Raji (cell line): ENCODE data around the gene SLIT3.

Experiments
- POLR2A ChIP-seq: IDR thresholded peaks from 2 replicates; pipeline ENCODE4 v1.6.1; 2011; ENCODE audit warnings: low read depth, low read length, control low read depth; ENCODE audit not compliant: insufficient read depth

Gene SLIT3

DNA sequence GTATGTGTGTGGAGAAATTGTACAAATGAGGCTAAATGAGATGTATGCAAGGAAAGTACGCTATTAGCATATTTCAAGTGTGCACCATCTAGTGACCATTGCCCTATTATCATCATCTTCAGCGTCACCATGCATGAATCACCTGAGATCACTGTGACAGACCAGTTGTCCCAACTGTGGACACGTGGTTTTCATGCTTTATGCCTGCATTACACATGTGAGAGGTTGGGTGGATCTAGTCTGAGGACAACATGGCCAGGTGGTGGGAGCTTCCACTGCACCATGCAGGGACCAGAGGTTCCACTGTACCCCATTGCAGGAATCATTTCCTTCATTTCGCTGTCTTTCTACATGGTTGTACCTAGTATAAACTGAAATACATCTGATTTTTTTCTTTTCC, 329.8 kb downstream of the SLIT3 start:
- no peak for TF ChIP-seq POLR2A

DNA sequence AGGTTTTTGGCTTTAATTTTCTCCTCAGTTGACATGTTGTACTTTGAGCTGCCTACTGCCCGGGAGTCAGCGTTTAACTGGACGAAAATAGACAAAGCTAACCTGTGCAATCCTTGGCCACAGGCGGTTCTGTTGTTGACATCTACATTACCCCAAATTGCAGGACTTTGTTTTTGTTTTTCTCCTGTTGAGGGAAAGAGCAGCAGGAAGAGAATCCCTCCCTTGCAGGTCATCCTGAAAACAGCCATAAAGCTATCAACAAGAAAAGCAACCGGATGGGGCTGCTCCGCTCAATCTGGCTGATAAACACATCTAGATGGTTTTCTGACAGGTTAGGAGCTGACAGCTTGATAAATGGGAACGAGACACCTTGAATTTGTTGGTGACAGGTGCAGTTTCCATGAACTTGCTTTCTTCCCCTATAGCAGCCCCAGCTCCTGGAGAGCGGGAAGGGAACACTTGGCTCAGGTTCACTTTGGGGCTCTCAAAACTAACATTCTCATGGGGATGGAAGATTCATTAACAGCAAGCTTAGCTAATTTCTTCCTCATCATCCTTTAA, 331.5 kb downstream of the SLIT3 start:
- no peak for TF ChIP-seq POLR2A

DNA sequence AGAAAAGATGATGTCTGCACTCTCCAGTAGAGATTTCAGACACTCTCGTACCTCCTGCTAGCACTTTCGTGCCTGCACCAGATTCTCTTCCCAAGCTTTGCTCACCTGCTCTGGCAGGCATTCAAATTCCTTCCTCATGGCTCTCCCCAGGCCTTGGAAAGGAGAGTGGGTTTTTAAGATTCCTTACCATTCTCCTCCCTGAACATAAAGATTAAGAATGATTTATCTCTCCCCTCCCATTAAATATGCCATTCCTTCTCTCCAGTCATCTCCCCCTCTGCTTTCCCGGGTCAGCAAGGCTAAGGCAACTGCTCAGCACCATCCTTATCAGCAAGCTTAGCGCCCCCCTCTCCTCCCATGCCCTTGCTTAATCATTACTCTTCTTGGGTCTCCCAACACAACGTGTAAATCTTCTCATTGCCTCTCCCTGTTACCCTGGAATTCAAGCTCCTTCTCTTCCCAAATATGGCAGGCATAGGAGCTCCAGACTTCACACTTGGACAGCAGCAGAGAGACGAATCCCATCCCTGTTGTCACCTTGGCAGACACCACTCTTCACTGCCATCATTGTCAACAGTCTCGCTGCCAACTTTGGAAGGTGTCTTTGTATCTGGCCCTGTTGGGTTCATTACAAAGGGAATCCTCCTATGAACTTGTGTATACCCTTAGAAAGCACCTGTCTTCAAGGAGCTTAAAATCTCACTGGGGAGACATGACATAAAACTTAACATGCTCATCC, 332.9 kb downstream of the SLIT3 start:
- TF ChIP-seq POLR2A = no peak

DNA sequence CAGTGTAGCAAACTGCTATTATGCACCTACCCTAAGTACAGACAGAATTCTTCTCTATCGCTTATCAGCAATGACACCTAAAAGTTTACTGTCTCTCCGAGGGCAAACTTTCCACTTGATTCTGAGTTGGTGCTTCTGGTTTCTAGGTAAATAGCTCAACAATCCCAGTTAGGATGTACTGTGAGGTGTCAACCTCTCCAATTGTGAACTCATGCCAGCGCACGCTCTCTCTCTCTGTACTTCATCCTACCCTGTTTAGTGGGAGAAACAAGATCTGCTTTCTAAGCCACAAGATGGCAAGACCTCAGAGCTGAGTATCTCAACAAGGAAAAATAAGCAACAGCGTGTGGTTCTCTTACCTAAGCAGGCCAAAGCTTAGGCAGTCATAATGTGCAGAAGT, 335.3 kb downstream of the SLIT3 start:
- TF ChIP-seq POLR2A = no peak

DNA sequence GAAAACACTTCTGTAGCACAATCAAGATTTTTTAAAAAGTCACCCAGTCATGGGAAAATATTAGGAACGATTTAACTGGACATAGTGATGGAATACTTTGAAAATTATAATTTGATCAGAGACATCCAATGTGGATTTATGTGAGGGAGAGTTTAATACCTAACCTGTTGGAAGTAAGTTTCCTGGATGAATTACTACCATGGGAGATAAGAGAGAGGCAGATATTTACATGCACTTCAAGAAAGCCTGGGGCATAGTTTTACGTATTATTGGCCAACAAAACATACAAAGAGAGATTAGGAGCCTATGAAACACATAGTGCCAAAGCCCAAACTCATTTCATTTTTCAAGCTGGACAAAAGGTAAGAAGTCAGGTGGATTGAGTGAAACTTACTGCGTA, 336.8 kb downstream of the SLIT3 start:
- TF ChIP-seq POLR2A = no peak

DNA sequence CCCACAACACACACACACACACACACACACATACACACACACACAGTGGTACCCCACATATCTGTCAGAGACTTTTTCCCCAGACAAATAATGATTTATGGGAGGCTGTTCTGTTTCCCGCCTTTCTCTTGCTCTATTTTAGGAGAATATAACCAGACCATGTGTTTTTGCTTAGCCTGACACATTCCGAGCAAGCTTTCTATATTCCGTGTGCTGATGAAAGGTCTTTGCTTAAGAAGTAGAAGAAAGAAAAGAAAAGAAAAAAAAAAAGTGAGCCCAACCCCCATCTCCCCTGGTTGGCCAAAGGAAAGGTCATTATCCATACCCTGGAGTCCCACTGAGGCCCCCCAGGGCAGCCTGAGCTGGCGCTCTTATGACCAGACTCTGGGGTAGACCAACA, 338.6 kb downstream of the SLIT3 start:
- TF ChIP-seq POLR2A = no peak

DNA sequence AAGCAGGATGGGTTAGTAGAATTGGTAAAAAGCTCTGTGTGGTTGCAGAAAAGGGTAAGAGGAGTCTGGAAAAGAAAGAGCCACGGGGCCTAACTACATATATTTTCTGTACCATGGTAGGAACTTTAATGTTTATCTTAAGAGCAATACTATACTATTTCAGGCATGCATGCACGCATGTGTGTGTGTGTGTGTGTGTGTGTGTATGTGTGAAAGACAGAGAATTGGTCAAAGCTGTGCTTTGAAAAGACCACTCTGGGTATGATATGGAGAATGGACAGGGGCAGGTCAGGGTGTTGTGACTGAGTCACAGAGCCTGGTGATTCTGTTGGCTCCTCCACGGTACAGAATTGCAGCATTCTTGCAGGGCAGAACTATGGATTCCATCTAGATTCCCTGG, 339.3 kb downstream of the SLIT3 start:
- no peak for TF ChIP-seq POLR2A

DNA sequence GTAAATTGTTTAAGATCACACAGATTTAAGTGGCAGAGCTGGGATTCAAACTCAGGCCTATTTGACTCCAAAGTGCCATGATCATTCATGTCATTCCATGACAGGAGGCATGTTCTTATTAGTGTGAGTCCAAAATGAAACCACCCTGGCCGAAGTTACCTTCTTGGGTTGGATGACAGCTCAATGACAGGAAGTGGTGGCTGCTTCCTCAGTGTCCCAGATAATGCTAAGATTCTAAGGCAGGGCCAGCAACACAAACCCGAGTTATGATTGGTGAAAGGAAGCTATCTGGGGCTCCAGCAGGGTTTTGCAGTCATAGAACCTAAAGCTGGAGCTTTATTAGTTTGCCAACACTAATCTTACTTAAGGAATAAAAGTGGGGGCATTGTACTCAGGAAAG, 340.4 kb downstream of the SLIT3 start:
- TF ChIP-seq POLR2A = no peak

DNA sequence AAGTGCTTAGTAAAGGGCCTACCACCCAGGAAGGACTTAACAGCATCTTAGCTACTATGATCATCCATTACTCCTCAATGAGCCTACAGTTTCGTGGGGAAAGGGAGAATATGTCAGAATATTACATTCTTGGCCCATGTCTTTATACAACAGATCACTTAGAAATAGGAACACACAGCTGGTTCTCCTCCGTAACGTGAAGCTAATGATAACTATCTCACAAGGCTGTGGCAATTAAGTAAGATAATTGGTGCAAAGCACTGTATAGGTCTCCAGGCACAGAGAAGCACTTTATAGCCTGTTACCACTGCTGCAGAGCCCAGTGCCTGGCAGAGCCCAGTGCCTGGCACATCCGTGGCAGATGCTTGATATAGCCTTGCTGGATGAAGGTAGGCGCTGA, 347.6 kb downstream of the SLIT3 start:
- no peak for TF ChIP-seq POLR2A

DNA sequence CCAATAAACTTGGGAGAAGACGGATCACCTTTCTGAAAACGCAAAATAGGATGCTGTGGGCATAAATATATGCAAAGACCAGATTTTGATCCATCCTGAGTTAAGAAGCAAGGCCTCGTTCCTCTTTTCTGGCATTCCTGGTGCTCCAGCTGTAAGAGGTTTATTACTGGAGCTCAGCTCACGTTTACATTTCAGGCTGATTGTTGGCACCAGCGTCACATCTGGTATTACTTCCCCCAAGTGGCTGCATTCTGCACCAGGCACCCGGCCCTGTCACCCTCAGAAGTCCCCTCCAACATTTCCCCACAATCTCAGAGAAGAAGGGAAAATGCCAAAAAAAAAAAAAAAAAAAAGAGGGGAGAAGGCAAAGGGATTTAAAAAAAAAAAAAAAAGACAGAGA, 348.7 kb downstream of the SLIT3 start:
- no peak for TF ChIP-seq POLR2A

DNA sequence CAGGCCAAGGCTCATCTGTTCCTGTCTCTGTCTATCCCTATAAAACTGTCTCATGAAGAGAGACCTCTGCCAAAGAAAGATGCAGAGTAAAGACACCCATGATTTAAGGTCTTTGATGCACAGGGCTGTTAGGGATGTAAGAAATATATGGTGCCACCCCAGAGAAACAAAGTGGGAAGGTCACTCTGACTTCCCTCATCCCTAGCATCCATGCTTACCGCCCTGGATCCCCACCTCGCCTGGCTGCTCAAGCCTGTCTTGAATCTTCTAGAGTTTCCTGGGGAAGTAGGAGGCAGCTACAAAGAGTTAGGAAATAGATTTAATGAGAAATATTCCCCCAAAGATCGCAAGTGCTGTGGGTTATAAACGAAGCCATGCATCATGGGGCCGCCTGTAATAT, 349.2 kb downstream of the SLIT3 start:
- no peak for TF ChIP-seq POLR2A

DNA sequence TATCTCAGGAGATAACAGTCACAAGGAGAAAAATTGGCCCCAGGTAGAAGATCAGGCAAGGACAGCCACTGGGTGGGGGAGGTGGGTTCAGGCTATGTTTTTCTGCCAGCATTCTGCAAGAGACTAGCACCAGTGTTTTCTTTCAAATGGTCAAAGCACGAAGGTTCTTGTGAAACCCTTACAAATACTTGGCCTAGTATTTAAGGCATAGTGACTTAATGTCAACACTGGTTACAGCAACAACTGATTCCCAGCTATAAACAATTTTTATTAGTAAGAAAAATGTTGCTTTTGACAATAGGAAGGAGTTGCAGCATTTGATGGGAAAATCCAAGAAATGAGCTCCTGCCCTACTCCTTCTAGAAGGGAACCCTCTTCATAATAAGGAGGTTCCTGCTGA, 349.6 kb downstream of the SLIT3 start:
- no peak for TF ChIP-seq POLR2A

DNA sequence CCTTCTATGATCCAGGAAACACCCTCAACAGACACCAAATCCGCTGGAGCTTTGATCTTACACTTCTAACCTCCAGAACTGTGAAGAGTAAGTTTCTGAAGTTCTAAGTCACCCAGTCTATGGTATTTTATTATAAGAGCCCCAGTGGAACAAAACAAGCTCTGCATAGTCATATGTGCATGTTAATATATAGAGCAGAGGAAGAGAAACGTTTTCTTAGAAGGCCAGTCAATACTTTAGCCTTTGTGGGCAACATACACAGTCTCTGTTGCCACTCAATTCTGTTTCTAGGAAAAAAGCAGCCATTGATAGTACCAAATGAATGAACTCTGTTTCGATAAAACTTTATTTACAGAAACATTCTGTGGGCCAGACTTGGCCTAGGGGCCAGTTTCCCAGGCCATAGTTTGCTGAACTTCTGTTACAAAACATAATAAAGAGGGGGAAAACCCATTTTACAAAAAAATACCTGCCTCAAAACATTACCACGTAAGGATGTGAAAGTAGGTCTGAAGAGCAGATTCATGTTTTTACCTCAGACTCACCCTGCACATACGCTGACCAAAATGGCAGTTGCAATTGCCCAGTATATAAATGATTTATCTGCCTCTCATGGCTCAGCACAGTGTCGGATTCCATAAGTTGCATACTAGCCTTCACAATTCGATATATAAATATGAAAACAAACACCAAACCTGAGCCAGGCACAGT, 350.5 kb downstream of the SLIT3 start:
- TF ChIP-seq POLR2A = no peak

DNA sequence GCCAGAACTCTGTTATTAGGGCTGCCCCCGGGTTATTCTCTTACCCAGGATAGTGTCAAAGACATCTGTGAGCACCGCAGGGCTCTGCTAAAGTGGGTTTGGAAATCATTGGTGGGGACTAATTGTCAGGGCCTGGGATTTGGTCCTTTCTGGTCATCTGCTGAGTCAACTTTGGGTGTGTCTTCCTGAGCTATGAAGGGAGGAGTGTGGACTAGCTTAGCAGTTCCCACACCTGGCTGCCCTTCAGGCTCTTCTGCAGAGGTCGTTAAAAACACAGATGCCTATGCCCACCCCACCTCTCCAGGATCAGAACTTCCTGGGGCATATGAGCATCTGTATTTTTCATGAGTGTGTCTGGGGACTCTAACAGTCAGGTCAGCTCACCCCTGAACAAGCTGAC, 352.2 kb downstream of the SLIT3 start:
- no peak for TF ChIP-seq POLR2A

DNA sequence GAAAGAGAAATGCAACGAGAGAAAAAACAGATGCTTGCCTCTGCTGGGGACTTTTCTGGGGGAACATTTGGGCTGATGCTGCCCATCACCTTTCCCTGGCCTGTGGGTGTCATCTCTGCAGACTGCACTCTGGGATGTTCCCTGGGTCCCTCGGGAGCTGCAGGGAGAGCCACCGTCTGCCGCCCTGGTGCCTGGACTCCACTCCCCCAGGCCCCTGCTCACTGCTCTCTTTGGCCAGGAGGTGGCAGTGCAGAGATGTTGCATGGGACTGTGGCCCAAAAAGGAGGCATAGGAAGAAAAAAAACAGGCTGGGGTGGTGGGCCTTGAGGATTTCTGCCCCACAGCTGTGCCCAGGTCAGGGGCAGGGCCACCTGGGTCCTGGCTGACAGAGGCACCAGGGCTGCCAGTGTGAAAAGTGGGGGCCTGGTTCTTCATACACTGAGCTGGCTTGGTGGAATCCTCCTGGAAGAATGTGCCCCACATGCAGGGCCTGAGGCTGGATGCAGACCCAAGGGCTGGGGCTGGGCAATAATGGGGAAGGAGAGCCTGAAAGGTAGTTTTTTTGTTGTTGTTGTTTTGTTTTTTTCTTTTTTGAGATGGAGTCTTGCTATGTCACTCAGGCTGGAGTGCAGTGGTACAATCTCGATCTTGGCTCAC, 353.6 kb downstream of the SLIT3 start:
- no peak for TF ChIP-seq POLR2A

DNA sequence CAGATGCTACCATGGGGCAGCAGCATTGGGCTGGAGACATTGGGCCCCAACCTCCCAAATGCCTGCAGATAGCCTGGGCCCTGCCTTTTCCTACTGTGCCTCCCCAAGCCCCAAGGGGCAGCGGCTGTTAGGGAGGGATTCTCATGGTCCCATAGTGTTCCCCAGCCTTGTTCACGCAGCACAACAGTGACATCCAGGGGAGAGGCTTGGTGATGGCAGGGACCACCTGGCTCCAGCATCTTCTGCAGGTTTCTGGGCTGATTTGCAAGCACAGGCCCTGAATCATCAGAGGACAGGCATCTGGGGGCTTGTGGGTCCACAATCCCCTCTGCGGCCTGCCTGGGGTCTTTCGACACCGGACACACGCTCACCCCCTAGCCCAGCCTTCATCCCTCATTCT, 354.6 kb downstream of the SLIT3 start:
- no peak for TF ChIP-seq POLR2A
